Measurements from ENCODE around the gene THBS3.
"Not testable (repeated sequence)": the region's sequence is repeated elsewhere in the genome, so short reads cannot be mapped to it uniquely, and the experiment has no call there.

THBS3 gene

GRCh38 chr1:155206891-155207805, 549 bp downstream of the THBS3 start:
- DNase-seq = peak; percentile 80

DNA sequence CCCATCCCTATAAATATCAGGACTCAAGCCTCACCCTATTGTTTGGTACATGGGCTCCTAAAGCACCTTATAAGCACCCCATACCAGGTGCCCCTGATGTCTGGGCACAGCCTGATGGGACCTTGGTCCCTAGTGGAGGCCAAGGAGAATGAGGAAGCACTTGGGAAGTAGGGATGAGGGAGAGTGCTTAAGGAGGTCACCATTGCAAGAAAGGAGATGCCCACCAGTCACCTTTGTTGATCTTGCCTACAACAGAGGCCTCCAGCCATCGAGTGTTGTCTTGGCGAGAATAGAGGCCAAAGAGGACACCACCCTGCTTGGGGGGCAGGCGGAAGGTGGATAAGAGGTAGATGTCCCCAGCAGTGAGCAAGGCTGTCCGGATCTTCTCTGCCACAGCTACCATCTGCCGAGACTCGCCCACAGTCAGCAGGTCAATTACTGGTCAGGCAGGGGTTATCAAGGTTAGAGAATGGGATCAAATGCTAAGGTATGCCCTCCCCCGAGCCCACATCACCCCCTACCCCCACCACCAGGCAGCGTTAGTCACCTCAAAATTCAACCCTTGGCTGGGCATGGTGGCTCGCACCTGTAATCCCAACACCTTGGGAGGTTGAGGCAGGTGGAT, 1.6 kb downstream of the THBS3 start:
- no peak for DNase-seq

DNA sequence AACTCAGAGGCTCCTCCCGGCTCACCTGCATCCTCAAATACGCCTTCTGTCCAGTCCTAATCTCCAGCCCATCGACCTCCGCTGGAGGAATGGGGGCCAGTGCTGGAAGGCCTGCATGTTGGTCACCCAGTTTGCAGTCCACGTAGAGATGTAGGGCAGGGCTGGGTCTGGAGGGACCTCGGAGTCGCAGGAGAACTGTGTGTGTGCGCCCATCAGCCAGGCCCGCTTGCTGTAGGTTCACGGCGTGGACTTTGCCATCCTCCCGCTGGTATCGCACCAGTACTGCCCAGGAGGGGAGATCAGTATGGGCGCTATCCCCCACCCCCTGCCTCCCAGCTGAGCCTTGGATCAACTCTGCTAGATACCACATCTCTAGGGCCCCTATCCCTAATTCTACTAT, 2.7 kb downstream of the THBS3 start:
- DNase-seq = no peak

- no peak for DNase-seq
Measured at GRCh38 chr1:155202731-155203515, 4.8 kb downstream of the THBS3 start.

- DNase-seq = no peak
Measured at GRCh38 chr1:155202198-155202597, 5.5 kb downstream of the THBS3 start.

DNA sequence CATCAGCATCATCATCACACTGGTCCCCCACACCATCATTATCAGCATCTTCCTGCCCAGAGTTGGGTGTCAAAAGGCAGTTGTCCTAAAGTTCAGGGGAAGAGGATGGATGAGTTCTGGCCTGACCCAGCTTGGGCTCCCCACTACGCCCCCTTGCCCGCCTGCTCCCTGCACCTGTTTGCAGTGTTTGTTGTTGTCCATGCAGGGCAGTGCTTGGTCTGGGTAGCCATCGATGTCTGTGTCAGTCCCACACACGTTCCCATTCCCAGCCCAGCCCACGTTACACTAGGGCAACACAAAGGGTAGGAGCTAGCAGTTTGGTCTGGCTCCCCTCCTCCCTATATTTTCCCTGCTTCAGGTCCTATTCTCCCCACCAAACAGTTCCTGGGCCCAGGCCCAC, 6.8 kb downstream of the THBS3 start:
- no peak for DNase-seq

GRCh38 chr1:155199792-155200191, 7.9 kb downstream of the THBS3 start:
- DNase-seq = no peak

- DNase-seq = no peak
Measured at GRCh38 chr1:155198547-155198906, 9.2 kb downstream of the THBS3 start.

DNA sequence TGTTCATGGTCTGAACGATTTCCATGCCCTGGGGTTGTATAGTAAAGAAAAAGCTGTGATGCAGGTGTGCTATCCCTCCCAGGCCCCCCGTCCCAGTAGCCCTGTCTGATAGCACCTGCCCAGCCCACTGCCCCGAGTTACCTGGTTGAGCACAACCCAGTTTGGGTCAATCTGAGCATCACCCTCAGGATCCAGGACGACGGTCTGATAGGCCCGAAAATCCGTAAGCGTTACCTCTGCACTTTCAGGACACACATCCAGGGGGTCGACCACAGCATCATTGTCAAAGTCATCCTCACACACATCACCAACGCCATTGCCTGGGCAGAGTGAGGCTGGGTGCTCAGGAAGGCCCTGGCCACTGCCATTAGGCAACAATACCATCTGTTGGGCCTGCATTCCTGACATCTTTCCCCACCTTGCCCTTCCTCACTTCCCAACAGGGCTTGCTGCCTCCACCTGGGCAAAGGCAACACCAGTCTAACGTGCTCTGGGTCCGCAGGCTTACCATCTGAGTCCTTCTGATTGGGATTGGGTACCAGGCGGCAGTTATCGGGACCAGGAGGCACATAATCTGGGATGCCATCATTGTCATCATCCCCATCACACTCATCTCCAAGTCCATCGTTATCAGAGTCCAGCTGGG, 9.7 kb downstream of the THBS3 start:
- no peak for DNase-seq

- no peak for DNase-seq
Measured at GRCh38 chr1:155196893-155197638, 10.6 kb downstream of the THBS3 start.

DNA sequence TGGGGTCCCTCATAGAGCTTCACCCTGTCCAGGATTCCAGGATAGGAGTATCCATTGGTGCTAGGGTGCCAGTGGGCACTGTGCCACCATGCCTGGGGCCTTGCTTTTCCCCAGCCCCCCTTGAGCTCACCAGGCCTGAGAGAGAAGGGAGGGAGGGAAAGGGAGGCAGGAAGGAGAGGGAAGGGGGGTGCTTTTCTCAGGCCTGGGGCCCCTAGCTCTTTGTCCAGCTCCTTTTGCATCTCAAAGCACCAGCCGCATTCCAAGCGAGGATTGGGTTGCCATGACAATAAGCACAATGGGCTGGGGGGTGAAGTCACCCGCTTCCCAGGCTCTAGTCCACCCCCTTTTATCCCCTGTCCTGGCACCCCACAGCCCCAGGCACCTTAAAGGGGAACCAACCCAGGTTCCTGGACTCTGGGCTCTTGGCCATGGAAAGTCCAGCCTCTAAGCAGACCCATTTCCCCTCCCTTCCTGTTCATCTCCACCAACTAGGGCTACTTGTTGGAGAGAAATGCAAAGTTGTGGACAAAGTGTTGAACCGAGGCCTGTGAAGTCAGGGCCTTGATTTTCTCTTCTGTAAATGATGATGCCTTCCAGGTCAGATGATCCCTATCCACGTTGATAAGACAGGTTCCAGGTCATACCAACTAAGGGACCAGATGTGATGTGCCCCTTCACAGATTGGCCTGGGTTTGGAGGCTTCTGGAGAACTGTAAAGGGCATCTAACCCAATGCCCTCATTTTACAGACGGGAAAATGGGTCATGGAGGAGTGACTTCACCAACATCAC, 11.4 kb downstream of the THBS3 start:
- DNase-seq = no peak

DNA sequence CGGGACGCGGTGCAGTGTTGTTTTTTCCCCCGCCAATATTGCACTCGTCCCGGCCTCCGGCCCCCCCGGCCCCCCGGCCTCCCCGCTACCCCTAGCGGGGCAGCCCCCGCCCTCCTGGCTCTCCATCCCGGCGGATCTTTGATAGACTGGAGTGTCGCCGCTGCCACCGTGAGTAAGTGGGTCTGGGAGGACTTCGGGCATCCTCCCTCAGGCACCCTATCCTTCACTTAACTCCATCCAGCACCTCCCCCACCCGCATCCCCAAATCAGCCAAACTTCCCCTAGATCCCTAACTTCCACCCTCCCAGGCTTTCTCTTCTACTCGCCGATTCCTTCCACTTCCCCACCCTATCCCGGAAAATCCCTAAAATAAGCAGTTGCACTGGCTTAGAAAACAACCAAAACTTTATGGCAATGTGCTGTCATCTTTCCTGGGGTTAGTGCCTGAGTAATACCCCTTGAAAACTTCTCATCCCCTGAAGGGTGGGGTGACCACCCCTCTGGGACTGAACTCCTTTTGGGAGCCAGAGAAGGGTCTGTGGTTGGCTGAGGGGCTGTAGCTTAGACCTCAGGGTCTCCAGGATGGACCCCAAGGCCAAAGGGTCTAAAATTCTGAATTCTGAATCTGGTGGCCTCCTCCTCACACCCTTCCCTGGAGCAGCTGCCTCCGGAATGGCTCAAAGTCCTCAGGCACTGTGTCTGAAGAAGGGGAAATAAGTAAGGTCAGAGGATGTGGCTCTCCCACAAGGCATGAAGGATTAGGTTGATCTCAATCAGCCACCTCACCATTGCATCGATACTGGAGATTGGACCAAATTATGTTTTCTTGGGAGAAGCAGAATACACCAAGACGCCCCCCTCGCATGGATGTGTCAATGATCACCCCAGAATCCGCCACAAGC, 12.2 kb downstream of the THBS3 start:
- no peak for DNase-seq

- not testable (repeated sequence) for DNase-seq
Measured at GRCh38 chr1:155193991-155194240, 13.8 kb downstream of the THBS3 start.

DNA sequence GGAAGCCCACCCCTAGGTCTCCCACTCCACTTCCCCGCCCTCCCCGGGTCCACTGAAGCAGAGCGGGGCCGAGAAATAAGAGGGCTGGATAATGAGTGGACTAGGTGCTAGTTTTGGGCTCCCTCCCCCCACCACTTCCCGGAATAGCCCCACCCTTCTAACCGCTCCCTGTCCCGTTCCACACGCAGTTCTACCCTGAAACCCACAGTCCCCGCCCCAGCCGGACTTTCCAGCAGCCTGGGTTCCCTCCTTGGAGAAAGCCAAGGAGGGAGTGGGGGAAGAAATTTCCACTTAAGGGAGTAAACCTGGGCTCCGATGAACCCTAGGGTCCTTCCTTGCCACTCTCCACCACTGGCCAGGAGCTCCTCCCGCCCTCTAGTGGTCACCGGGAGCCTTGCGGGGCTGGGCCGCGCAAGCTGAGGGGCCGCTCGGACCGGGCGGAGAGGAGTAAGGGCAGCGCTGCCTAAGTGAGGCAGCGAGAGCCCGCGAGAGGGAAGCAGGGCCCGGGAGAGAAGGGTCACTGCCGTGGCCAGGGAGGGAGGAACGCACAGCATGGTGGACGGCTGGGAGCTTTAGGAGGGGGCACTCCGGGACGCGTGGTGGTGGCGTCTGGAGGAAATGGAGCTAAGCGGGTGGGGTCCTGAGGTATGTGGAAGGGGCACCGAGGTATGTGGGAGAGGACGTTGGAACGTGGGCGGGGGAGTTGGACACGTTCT, 14.3 kb downstream of the THBS3 start:
- peak; percentile 79 for DNase-seq

DNA sequence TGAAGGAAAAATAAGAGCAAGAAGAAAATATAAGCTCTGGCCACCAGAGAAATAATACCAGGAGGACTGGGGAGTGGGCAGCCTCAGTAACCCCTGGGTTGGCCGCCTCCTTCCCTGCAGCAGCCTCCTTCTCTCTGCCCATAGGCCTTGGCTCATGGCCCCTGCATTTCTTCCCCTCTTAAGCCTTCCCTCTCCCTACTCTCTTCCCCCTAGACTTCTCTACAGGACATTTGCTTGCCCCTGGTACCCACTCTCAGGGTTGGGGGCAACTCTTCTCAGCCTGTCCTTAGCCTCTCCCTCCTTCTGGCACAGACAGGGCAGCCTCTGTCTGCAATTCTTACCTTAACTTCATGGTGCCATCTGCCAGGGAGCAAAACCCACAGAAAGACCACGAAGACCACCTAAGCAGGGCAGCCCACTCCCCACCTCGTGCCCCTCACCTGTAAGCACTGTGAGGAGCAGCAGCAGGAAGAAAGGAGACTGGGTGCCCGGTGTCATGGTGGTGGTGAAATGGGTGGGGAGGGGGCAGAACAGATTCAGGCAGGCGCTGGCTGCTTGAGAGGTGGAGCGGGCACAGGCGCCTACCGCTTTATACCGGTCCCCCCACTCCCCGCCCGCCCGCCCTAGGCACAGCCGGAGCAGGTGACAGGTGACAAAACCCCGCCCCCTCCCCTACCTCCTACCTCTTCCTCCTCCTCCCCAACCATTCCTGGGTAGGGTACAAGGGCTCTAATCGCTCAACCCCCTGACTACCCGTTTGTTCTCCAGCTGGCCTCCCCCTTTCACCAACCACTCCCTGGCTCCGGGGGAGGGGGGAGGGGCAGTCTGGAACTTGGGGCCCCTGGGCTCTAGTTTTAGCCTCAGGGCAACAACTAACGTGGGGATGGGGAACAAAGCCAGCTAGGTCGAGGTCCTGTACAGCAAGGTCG, 15.1 kb downstream of the THBS3 start:
- peak; percentile 79 for DNase-seq

GRCh38 chr1:155191904-155192303, 15.8 kb downstream of the THBS3 start:
- no peak for DNase-seq

GRCh38 chr1:155189926-155190325, 17.8 kb downstream of the THBS3 start:
- DNase-seq = not testable (repeated sequence)

DNA sequence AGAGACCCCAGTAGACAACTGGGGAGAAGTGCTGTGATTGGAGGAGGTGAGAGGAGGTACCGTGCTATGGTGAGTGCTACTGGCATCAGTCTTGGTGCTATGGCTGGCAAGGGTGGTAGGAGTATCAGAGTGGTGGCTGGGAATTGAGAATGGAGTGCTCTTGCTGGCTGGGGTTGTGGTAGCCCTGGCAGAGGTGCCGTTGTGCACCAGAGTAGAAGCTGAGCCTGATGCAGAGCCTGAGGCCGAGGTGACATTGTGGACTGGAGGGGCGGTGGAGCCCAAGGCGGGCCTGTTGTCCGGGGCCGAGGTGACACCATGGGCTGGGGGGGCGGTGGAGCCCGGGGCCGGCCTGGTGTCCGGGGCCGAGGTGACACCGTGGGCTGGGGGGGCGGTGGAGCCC, 19.4 kb downstream of the THBS3 start:
- no peak for DNase-seq

- no peak for DNase-seq
Measured at GRCh38 chr1:155187456-155187891, 20.2 kb downstream of the THBS3 start.

Measured in COR-L47 (cell line).